Measurements from ENCODE around the gene MTCL1. TPM values are rescaled to one million over a fixed set of nuclear protein-coding genes. Genes with fewer than 3 reads are reported as not detected.

The MTCL1 gene
- total RNA-seq, 1 experiment from 2014 or later: 28.3 TPM

DNA sequence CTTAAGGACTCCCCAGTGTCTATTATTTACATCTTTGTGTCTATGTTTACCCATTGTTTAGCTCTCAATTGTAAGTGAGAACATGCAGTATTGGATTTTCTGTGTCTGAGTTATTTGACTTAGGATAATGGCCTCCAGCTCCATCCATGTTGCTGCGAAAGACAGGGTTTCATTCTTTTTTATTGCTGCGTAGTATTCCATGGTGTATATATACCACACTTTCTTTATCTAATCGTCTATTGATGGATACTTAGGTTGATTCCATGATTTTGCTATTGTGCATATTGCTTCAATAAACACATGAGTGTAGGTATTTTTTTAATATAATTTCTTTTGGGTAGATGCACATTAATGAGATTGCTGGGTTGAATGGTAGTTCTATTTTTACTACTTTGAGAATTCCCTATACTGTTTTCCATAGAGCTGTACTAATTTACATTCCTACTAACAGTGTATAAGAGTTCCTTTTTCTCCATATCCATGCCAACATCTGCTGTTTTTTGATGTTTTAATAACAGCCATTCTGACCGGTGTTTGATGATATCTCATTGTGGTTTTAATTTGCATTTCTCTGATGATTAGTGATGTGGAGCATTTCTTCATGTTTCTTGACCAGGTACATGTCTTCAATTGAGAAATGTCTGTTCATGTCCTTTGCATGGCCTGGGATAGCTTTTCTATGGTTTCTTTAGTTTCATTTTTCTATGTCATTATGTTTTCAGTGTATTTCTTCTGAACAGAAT is 21.8 kb downstream of the MTCL1 start:
- no peak overlapping the region for H3K27ac Mint-ChIP-seq (ENCODE audit: unreplicated experiment)
- H3K36me3 Mint-ChIP-seq (ENCODE audit: insufficient read depth, unreplicated experiment): peaks cover 16% of the 10 kb centered on the region
- Histone ChIP-seq H3K4me3 (ENCODE audit: low read depth, low read length) (no peak overlapping the region), H3K4me1 (peaks cover 22% of the 10 kb centered on the region), H3K27me3 (replicated peaks; ENCODE audit: control insufficient read depth, insufficient read depth, low read length) (no peaks in the 10 kb centered on the region), H3K9me3 (no peaks in the 10 kb centered on the region), H3K36me3 (ENCODE audit: control insufficient read depth, insufficient read depth, low read length) (no peaks in the 10 kb centered on the region; the same call in 1 of the 2 replicates)
- CTCF ChIA-PET: no interaction called here
- peaks cover 7% of the 10 kb centered on the region for H3K4me1 Mint-ChIP-seq (ENCODE audit: low read depth, unreplicated experiment)
- no peaks in the 10 kb centered on the region for H3K9me3 Mint-ChIP-seq (ENCODE audit: unreplicated experiment)
- no peak overlapping the region for H3K4me3 Mint-ChIP-seq (ENCODE audit: unreplicated experiment)
- TF ChIP-seq, protein P1, sequence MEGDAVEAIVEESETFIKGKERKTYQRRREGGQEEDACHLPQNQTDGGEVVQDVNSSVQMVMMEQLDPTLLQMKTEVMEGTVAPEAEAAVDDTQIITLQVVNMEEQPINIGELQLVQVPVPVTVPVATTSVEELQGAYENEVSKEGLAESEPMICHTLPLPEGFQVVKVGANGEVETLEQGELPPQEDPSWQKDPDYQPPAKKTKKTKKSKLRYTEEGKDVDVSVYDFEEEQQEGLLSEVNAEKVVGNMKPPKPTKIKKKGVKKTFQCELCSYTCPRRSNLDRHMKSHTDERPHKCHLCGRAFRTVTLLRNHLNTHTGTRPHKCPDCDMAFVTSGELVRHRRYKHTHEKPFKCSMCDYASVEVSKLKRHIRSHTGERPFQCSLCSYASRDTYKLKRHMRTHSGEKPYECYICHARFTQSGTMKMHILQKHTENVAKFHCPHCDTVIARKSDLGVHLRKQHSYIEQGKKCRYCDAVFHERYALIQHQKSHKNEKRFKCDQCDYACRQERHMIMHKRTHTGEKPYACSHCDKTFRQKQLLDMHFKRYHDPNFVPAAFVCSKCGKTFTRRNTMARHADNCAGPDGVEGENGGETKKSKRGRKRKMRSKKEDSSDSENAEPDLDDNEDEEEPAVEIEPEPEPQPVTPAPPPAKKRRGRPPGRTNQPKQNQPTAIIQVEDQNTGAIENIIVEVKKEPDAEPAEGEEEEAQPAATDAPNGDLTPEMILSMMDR (IDR thresholded peaks at IDR 0.05; ENCODE audit: insufficient read depth in 1 of 2, low read depth in 1 of 2, low read length in 1 of 2, severe bottlenecking in 1 of 2, unreplicated experiment in 1 of 2): no peak
- no TSS peak for BruUV-seq (replicated peaks)
- intact Hi-C loops (cut with micrococcal nuclease; ENCODE audit: unreplicated experiment): no loop called here
- no peak for DNase-seq
- H3K27me3 Mint-ChIP-seq (ENCODE audit: insufficient read depth, unreplicated experiment): no peaks in the 10 kb centered on the region
- POLR2A ChIA-PET: no interaction called here

GRCh38 chr18:8730080-8730827 is 24.9 kb downstream of the MTCL1 start:
- Histone ChIP-seq H3K4me1 (peaks cover 30% of the 10 kb centered on the region), H3K9me3 (no peaks in the 10 kb centered on the region), H3K4me3 (ENCODE audit: low read depth, low read length) (no peak overlapping the region), H3K27me3 (replicated peaks; ENCODE audit: control insufficient read depth, insufficient read depth, low read length) (no peaks in the 10 kb centered on the region), H3K36me3 (ENCODE audit: control insufficient read depth, insufficient read depth, low read length) (no peaks in the 10 kb centered on the region; the same call in 1 of the 2 replicates)
- peak; percentile 74 to 77 for DNase-seq
- H3K9me3 Mint-ChIP-seq (ENCODE audit: unreplicated experiment): no peaks in the 10 kb centered on the region
- POLR2A ChIA-PET: no interaction called here
- peak overlapping the region; percentile 39 for H3K4me3 Mint-ChIP-seq (ENCODE audit: unreplicated experiment)
- intact Hi-C loops (cut with micrococcal nuclease; ENCODE audit: unreplicated experiment): loop anchor here (5.0 kb wide), 1 partner anchor 57 kb away; no protein-coding TSS in a partner anchor
- CTCF ChIA-PET: interaction anchor here (0.6 kb wide), 1 partner anchor 249 kb away, joined by 3 read pairs; no protein-coding TSS in a partner anchor
- peaks cover 6% of the 10 kb centered on the region for H3K36me3 Mint-ChIP-seq (ENCODE audit: insufficient read depth, unreplicated experiment)
- TF ChIP-seq, protein P1 (IDR thresholded peaks at IDR 0.05; ENCODE audit: insufficient read depth in 1 of 2, low read depth in 1 of 2, low read length in 1 of 2, severe bottlenecking in 1 of 2, unreplicated experiment in 1 of 2): no peak
- peaks cover 15% of the 10 kb centered on the region for H3K4me1 Mint-ChIP-seq (ENCODE audit: low read depth, unreplicated experiment)
- H3K27me3 Mint-ChIP-seq (ENCODE audit: insufficient read depth, unreplicated experiment): no peaks in the 10 kb centered on the region
- no TSS peak for BruUV-seq (replicated peaks)
- peak overlapping the region; percentile 67 for H3K27ac Mint-ChIP-seq (ENCODE audit: unreplicated experiment)

GRCh38 chr18:8732442-8733360 is 27.3 kb downstream of the MTCL1 start:
- Mint-ChIP-seq H3K27ac (ENCODE audit: unreplicated experiment) (peak overlapping the region; percentile 87), H3K4me3 (ENCODE audit: unreplicated experiment) (peak overlapping the region; percentile 32), H3K36me3 (ENCODE audit: insufficient read depth, unreplicated experiment) (peaks cover 4% of the 10 kb centered on the region), H3K4me1 (ENCODE audit: low read depth, unreplicated experiment) (peaks cover 15% of the 10 kb centered on the region), H3K27me3 (ENCODE audit: insufficient read depth, unreplicated experiment) (no peaks in the 10 kb centered on the region), H3K9me3 (ENCODE audit: unreplicated experiment) (no peaks in the 10 kb centered on the region)
- TF ChIP-seq, protein P1 (IDR thresholded peaks at IDR 0.05; ENCODE audit: insufficient read depth in 1 of 2, low read depth in 1 of 2, low read length in 1 of 2, severe bottlenecking in 1 of 2, unreplicated experiment in 1 of 2): no peak
- peak; percentile 37 to 56 for DNase-seq
- no peaks in the 10 kb centered on the region for H3K9me3 ChIP-seq
- H3K4me3 ChIP-seq (ENCODE audit: low read depth, low read length): no peak overlapping the region
- ChIA-PET CTCF (no interaction called here), POLR2A (no interaction called here)
- intact Hi-C loops (cut with micrococcal nuclease; ENCODE audit: unreplicated experiment): loop anchor here (5.0 kb wide), 1 partner anchor 55 kb away; no protein-coding TSS in a partner anchor
- H3K36me3 ChIP-seq (ENCODE audit: control insufficient read depth, insufficient read depth, low read length): no peaks in the 10 kb centered on the region; the same call in none of the 2 replicates
- no peaks in the 10 kb centered on the region for H3K27me3 ChIP-seq (replicated peaks; ENCODE audit: control insufficient read depth, insufficient read depth, low read length)
- BruUV-seq (replicated peaks): no TSS peak
- peaks cover 30% of the 10 kb centered on the region for H3K4me1 ChIP-seq
